Activated CD4-positive, alpha-beta T cell treated with anti-CD3 and anti-CD28 coated beads, Interleukin-2, amount 50 U/mL, for 1 hour (primary cell): ENCODE measurements around the gene IQSEC2.

Source experiments
- DNase-seq: peaks from one replicate; pipeline ENCODE4 v3.0.0-alpha.2; 2020

IQSEC2 gene

GRCh38 chrX:53281321-53281822 is at the start of gene IQSEC2:
IQSEC2 (minus strand) TSS chrX:53281584.
- no peak for DNase-seq

- no peak for DNase-seq
Measured at GRCh38 chrX:53330331-53330730, 48.9 kb upstream of the IQSEC2 start.

GRCh38 chrX:53324803-53325202 is 43.4 kb upstream of the IQSEC2 start:
- DNase-seq = no peak

- DNase-seq = no peak
Measured at GRCh38 chrX:53324085-53324484, 42.7 kb upstream of the IQSEC2 start.

- DNase-seq = no peak
Measured at GRCh38 chrX:53323196-53323595, 41.8 kb upstream of the IQSEC2 start.

GRCh38 chrX:53321943-53322497 is 40.6 kb upstream of the IQSEC2 start:
- no peak for DNase-seq

- DNase-seq = peak; percentile 4
Measured at GRCh38 chrX:53321230-53321942, 40.0 kb upstream of the IQSEC2 start.

GRCh38 chrX:53320543-53321229 is 39.3 kb upstream of the IQSEC2 start:
- peak; percentile 13 for DNase-seq

- DNase-seq = no peak
Measured at GRCh38 chrX:53319614-53320542, 38.5 kb upstream of the IQSEC2 start.

GRCh38 chrX:53318766-53319353 is 37.5 kb upstream of the IQSEC2 start:
- no peak for DNase-seq

- peak; percentile 64 for DNase-seq
Measured at GRCh38 chrX:53317365-53318069, 36.1 kb upstream of the IQSEC2 start.

- DNase-seq = no peak
Measured at GRCh38 chrX:53316860-53317237, 35.5 kb upstream of the IQSEC2 start.

- DNase-seq = no peak
Measured at GRCh38 chrX:53316111-53316859, 34.9 kb upstream of the IQSEC2 start.

- no peak for DNase-seq
Measured at GRCh38 chrX:53313728-53314105, 32.3 kb upstream of the IQSEC2 start.

GRCh38 chrX:53312946-53313727 is 31.8 kb upstream of the IQSEC2 start:
- peak; percentile 56 for DNase-seq

GRCh38 chrX:53309837-53310236 is 28.5 kb upstream of the IQSEC2 start:
- no peak for DNase-seq

GRCh38 chrX:53308836-53309235 is 27.5 kb upstream of the IQSEC2 start:
- DNase-seq = no peak

- no peak for DNase-seq
Measured at GRCh38 chrX:53305996-53306937, 24.9 kb upstream of the IQSEC2 start.
